Heart right ventricle (tissue), 16 donors: ENCODE results near the gene CCDC85C. TPM values are rescaled to one million over a fixed set of nuclear protein-coding genes. Genes with fewer than 3 reads are reported as not detected.

ENCODE experiments used
- ATAC-seq, 8 donors: fragments of 200-7000 bp; cut with Tn5 transposase; one replicate each; pipeline ENCODE4 v1.9.1; 2020; ENCODE audit warnings: mild to moderate bottlenecking in 8 of 8, moderate library complexity in 8 of 8, moderate number of reproducible peaks in 1 of 8
- DNase-seq, 2 donors: peaks; one replicate each; pipeline ENCODE4 v3.0.0-alpha.2; 2020
- H3K27ac ChIP-seq, 10 donors: fragments of 200-600 bp; sonication (generic) in 2 of 10; one replicate each; pipeline versions ENCODE4 v1.5.0 to v1.8.0; 2020 to 2022; ENCODE audit warnings: mild to moderate bottlenecking in 3 of 10
- H3K27me3 ChIP-seq, 7 donors: fragments of 200-600 bp; one replicate each; pipeline ENCODE4 v1.8.0; 2021 to 2022; ENCODE audit warnings: mild to moderate bottlenecking in 2 of 7
- H3K36me3 ChIP-seq, 9 donors: fragments of 200-600 bp; sonication (generic) in 1 of 9; one replicate each; pipeline versions ENCODE4 v1.5.0 to v1.8.0; 2020 to 2022; ENCODE audit warnings: mild to moderate bottlenecking in 2 of 9
- H3K4me1 ChIP-seq, 9 donors: fragments of 200-600 bp; sonication (generic) in 1 of 9; one replicate each; pipeline versions ENCODE4 v1.5.0 to v1.8.0; 2020 to 2022; ENCODE audit warnings: mild to moderate bottlenecking in 4 of 9
- H3K4me3 ChIP-seq, 10 donors: fragments of 200-600 bp; sonication (generic) in 2 of 10; one replicate each; pipeline versions ENCODE4 v1.5.0 to v1.8.0; 2020 to 2022; ENCODE audit warnings: mild to moderate bottlenecking in 7 of 10, moderate library complexity in 2 of 10
- H3K9me3 ChIP-seq, 11 donors: fragments of 200-600 bp in 10 of 11; sonication (generic) in 2 of 11; one replicate each; pipeline versions ENCODE4 v1.5.0 to v1.8.0; 2013 to 2022; ENCODE audit warnings: mild to moderate bottlenecking in 2 of 11, control low read depth in 1 of 11, moderate library complexity in 1 of 11
- WGBS, 2 donors: extraction: QIAGEN DNeasy Blood & Tissue Kit; methylation state at CpG; one replicate each; pipeline ENCODE4 v1.1.7; 2013; ENCODE audit warnings: inconsistent platforms in 1 of 2; 5-methylcytosine and 5-hydroxymethylcytosine counted together
- intact Hi-C, 10 donors: fragments of 100-400 bp; cut with DNase I; formaldehyde crosslinking; loops; one replicate each; pipeline versions ENCODE4 v1.11.1 to v1.14.2; 2022
- polyA plus RNA-seq, 2 donors: library from polyadenylated mRNA; stranded (reverse); fragments of 200-250 nt; gene quantifications; one replicate each; pipeline ENCODE4 v1.2.3, GENCODE V29; 2013
- total RNA-seq, 10 donors: library from RNA; stranded (reverse); fragmentation: NEBNext Ultra II Directional in 3 of 10; extraction: Animal tissue kit (Norgen Biotek cat#: 25700) in 3 of 10; gene quantifications; one replicate each; pipeline versions ENCODE4 v1.2.1 to v1.2.4, GENCODE V29; 2021 to 2023
- TF ChIP-seq, protein P1 (sequence below), 9 donors: fragments of 200-600 bp; sonication (generic) in 2 of 9; IDR thresholded peaks; one replicate each; pipeline versions ENCODE4 v1.5.0 to v1.8.0; 2021 to 2022; ENCODE audit warnings: antibody characterized with exemption in 9 of 9, mild to moderate bottlenecking in 5 of 9, moderate library complexity in 1 of 9
- donor health status: Arrhythmogenic right ventricular cardiomyopathy.
- donor health status: ischemic (EF 13 %, LVEDD 7.1; RV severe dilation, severe dysfunction).
- donor health status: healthy with polysubstance abuse.
- donor health status: DM: no; HTN: yes; CAD: no.
- donor health status: DM: no; HTN: no; CAD: no.
- donor health status: ischemic (EF 25% LVEDD 6.9; RV normal size, moderate dysfunction).
- donor health status: ischemic (EF 25% LVEDD 5.7; RV mildly dilated, moderate dysfunction).
- donor health status: healthy.
- donor health status: DM: yes; HTN: yes; CAD: no.
- donor health status: Ischemic cardiomyopathy.
- donor health status: ischemic (EF 35%, LVEDD 5.7; RV mildly dilated, moderate dysfunction).
- donor health status: nonischemic (EF 11% LVEDD 7.7; RV severe dilation, severe dysfunction).
- donor health status: DM: yes; HTN: yes; CAD: no.
- donor health status: PGD.
- donor health status: ischemic (EF 29% LVEDD 5.4; RV normal size, mild dysfunction).
- donor health status: nonischemic (EF 23%, LVEDD 6.1; RV moderate dilation, normal function).

CCDC85C gene
- total and polyA plus RNA-seq, 12 donors, result 9.0 to 50.2 (median 31.5) TPM

DNA sequence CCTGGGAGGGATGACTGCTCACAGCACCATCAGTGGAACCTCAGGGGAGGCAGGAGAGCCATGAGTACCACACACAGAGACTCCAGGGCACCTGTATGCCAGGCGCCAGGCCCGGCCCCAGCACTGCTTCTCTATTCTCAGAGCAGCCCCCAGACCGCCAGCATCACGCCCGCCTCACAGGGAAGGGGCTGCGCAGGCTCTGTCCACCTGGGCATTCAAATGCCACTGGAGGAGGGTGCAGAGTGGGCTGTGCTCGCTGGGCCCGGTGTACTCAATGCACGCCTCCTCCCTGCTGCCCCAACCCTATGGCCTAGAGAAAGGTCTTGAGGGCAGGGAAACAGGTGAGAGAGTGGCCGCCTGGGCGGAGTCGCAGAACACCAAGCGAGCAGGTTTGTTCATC lies 43.6 kb downstream of the CCDC85C start:
- Histone ChIP-seq H3K4me1 (peaks cover 14 to 65% (median 44%) of the 10 kb centered on the region in 9 donors), H3K36me3 (no peaks in the 10 kb centered on the region), H3K9me3 (no peaks in the 10 kb centered on the region), H3K27me3 (no peaks in the 10 kb centered on the region), H3K4me3 (no peak overlapping the region), H3K27ac (peak overlapping the region in 5 of 10 donors; percentile 31 to 53 (median 43))
- WGBS, 2 donors, result 91 to 93% methylated on average over 13 of the region's 13 CpGs
- no peak for DNase-seq
- intact Hi-C loops, result loop anchor here in 4 of 10 donors (5.0 kb wide), 2 partner anchors 37 to 42 kb away; partner anchors contain the start of gene CCDC85C (in 3 of the 4)
- ATAC-seq, result no peak
- TF ChIP-seq, protein P1, sequence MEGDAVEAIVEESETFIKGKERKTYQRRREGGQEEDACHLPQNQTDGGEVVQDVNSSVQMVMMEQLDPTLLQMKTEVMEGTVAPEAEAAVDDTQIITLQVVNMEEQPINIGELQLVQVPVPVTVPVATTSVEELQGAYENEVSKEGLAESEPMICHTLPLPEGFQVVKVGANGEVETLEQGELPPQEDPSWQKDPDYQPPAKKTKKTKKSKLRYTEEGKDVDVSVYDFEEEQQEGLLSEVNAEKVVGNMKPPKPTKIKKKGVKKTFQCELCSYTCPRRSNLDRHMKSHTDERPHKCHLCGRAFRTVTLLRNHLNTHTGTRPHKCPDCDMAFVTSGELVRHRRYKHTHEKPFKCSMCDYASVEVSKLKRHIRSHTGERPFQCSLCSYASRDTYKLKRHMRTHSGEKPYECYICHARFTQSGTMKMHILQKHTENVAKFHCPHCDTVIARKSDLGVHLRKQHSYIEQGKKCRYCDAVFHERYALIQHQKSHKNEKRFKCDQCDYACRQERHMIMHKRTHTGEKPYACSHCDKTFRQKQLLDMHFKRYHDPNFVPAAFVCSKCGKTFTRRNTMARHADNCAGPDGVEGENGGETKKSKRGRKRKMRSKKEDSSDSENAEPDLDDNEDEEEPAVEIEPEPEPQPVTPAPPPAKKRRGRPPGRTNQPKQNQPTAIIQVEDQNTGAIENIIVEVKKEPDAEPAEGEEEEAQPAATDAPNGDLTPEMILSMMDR (IDR thresholded peaks at IDR 0.05), result no peak

DNA sequence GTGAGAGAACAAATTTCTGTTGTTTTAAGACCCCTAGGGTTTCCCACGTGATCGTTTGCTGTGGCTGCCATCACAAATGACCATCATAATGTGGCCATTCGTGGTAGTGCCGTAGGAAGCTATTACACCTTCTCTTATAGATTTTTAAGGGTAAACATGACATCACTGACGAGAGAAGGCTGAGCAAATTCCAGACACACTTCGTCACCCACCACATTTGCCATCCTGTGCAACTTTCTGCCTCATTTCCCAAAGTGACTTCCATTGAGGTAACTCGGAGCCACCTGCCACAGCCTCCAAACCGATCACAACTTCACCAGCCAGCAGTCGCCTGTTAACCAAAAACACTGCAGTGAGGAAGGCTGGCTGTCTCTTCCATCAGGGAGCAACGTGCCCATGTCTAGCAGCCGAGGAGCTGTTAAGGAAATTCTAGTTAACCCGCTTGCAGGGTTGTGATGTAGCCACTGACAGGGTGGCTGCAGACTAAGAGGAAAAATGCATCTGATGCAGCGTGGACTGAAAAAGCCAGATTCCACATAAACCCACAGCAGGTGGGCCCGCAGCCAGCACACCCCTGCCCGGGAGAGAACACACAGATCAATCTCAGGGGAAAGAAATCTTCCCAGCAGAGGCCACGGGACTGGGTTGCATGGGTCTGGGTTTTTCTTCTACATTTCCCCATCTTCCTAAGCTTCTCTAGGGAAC lies 44.6 kb downstream of the CCDC85C start:
- no peak overlapping the region for H3K4me3 ChIP-seq
- H3K4me1 ChIP-seq, result peaks cover 4 to 65% (median 41%) of the 10 kb centered on the region in 9 donors
- H3K27ac ChIP-seq, result no peak overlapping the region
- H3K36me3 ChIP-seq, result no peaks in the 10 kb centered on the region
- ATAC-seq (no peak), DNase-seq (no peak)
- TF ChIP-seq, protein P1 (IDR thresholded peaks at IDR 0.05), result no peak
- 75 to 90% methylated on average over 16 of the region's 16 CpGs for WGBS, 2 donors
- intact Hi-C loops, result no loop called here
- H3K9me3 ChIP-seq, result no peaks in the 10 kb centered on the region
- H3K27me3 ChIP-seq, result no peaks in the 10 kb centered on the region

DNA sequence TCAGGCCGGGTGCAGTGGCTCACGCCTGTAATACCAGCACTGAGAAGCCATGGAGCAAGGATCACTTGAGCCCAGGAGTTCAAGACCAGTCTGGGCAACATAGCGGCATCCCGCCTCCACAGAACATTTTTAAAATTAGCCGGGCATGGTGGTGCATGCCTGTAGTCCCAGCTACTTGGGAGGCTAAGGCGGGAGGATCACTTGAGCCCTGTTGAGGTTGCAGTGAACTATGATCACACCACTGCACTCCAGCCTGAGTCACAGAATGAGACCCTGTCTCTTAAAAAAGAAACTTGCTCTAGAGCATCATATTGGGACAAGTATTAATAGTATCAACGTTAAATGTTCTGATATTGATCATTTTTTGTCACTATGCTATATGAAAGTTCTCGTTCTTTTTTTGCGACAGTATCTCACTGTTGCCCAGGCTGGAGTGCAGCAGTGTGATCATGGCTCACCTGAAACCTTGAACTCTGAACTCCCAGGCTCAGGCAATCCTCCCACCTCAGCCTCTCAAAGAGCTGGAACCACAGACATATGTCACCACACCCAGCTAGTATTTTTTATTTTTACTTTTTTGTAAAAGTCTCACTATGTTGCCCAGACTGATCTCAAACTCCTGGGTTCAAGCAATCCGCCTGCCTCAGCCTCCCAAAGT lies 47.7 kb downstream of the CCDC85C start:
- no peak for ATAC-seq

More for the DNA sequence above, 47.7 kb downstream of the CCDC85C start:
- no peaks in the 10 kb centered on the region for H3K36me3 ChIP-seq
- intact Hi-C loops, result no loop called here
- H3K4me3 ChIP-seq, result no peak overlapping the region
- DNase-seq, result no peak
- peaks cover 0 to 63% (median 41%) of the 10 kb centered on the region in 9 donors for H3K4me1 ChIP-seq
- TF ChIP-seq, protein P1 (IDR thresholded peaks at IDR 0.05), result no peak
- 96% methylated on average over 10 of the region's 10 CpGs for WGBS, 2 donors
- no peaks in the 10 kb centered on the region for H3K27me3 ChIP-seq
- no peaks in the 10 kb centered on the region for H3K9me3 ChIP-seq
- peak overlapping the region in 1 of 10 donors; percentile 73 for H3K27ac ChIP-seq
